ENCODE measurements around the gene SLC34A2.
"Not testable (repeated sequence)": the region's sequence is repeated elsewhere in the genome, so short reads cannot be mapped to it uniquely, and the experiment has no call there.

Gene SLC34A2

DNA sequence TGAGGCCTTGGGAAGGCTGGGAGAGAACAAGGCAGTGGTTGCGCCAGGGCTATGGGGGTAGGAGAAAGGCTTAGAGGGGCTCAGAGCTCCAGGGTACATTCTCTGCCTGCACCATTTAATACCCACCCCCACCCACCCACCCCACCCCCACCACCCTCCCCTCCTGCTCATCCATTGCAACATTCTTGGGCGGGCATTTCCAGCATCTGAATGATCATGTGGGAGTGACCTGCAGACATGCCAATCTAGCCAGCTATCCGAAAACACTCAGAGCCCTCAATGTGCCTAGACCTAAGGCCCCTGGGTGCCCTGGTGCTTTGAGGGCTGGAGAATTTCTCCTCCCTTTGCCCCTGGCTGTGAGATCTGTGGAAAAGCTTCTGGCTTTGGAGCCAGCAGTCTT, 3.1 kb downstream of the SLC34A2 start:
- no peaks in the 10 kb centered on the region for H3K27me3 ChIP-seq (ENCODE audit: insufficient read depth, low read length)
- TF ChIP-seq EZH2 (IDR thresholded peaks at IDR 0.05; ENCODE audit: borderline replicate concordance, low read length): no peak
- TF ChIP-seq, protein P1, sequence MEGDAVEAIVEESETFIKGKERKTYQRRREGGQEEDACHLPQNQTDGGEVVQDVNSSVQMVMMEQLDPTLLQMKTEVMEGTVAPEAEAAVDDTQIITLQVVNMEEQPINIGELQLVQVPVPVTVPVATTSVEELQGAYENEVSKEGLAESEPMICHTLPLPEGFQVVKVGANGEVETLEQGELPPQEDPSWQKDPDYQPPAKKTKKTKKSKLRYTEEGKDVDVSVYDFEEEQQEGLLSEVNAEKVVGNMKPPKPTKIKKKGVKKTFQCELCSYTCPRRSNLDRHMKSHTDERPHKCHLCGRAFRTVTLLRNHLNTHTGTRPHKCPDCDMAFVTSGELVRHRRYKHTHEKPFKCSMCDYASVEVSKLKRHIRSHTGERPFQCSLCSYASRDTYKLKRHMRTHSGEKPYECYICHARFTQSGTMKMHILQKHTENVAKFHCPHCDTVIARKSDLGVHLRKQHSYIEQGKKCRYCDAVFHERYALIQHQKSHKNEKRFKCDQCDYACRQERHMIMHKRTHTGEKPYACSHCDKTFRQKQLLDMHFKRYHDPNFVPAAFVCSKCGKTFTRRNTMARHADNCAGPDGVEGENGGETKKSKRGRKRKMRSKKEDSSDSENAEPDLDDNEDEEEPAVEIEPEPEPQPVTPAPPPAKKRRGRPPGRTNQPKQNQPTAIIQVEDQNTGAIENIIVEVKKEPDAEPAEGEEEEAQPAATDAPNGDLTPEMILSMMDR (IDR thresholded peaks at IDR 0.05; ENCODE audit: low read length): no peak
- H3K9me3 ChIP-seq (ENCODE audit: low read length): no peaks in the 10 kb centered on the region
- no peaks in the 10 kb centered on the region for H3F3A ChIP-seq (ENCODE audit: insufficient read depth, low read length)
- H3K4me1 ChIP-seq (ENCODE audit: insufficient read depth, low read length, severe bottlenecking): no peaks in the 10 kb centered on the region
- no peaks in the 10 kb centered on the region for H3K79me2 ChIP-seq (ENCODE audit: insufficient read depth, low read length)
- H3K4me2 ChIP-seq (ENCODE audit: low read length): no peak overlapping the region
- no peaks in the 10 kb centered on the region for H4K20me1 ChIP-seq (ENCODE audit: insufficient read depth, low read length)
- H3K4me3 ChIP-seq (ENCODE audit: low read depth, low read length, poor library complexity, severe bottlenecking): no peak overlapping the region
- no peak overlapping the region for H3K9ac ChIP-seq (ENCODE audit: low read length)
- H3K9me2 ChIP-seq (ENCODE audit: low read depth, low read length): no peaks in the 10 kb centered on the region
- no peaks in the 10 kb centered on the region for H3K36me3 ChIP-seq (ENCODE audit: insufficient read depth, low read length)
- no peak overlapping the region for H3K27ac ChIP-seq (ENCODE audit: low read depth, low read length, poor library complexity, severe bottlenecking)
- no peak overlapping the region for H2AFZ ChIP-seq (ENCODE audit: low read length)

DNA sequence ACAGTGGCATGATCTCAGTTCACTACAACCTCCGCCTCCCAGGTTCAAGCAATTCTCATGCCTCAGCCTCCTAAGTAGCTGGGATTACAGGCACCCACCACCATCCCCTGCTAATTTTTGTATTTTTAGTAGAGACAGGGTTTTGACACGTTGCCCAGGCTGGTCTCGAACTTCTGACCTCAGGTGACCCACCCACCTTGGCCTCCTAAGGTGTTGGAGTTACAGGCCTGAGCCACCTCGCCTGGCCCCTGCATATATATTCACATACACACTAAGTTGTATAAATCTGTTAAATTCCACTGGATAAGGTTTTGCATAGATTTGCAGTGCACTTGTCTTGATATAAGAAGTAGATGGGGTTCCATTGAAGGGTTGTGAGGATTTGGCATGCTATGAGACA, 5.8 kb downstream of the SLC34A2 start:
- not testable (repeated sequence) for H3F3A ChIP-seq (ENCODE audit: insufficient read depth, low read length); H3K4me1 ChIP-seq (ENCODE audit: insufficient read depth, low read length, severe bottlenecking); H2AFZ ChIP-seq (ENCODE audit: low read length); H3K9ac ChIP-seq (ENCODE audit: low read length); H3K79me2 ChIP-seq (ENCODE audit: insufficient read depth, low read length); H3K4me3 ChIP-seq (ENCODE audit: low read depth, low read length, poor library complexity, severe bottlenecking); H3K9me2 ChIP-seq (ENCODE audit: low read depth, low read length); H3K9me3 ChIP-seq (ENCODE audit: low read length); H4K20me1 ChIP-seq (ENCODE audit: insufficient read depth, low read length); H3K4me2 ChIP-seq (ENCODE audit: low read length); H3K27me3 ChIP-seq (ENCODE audit: insufficient read depth, low read length); H3K27ac ChIP-seq (ENCODE audit: low read depth, low read length, poor library complexity, severe bottlenecking); H3K36me3 ChIP-seq (ENCODE audit: insufficient read depth, low read length)

DNA sequence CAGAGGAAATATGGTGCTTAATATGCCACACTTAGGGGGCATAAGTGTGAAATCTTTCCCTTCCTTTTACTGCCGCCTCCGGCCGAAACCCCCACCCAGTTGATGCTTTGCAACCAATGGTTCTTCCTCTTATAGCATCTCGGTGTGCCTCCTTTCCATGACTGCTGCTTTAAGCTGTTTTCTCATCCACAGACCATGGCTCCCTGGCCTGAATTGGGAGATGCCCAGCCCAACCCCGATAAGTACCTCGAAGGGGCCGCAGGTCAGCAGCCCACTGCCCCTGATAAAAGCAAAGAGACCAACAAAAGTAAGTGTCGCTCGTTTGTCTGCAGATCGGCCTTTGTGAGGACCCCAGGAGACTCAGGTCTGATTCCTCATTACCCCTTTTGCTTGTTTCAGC, 6.7 kb downstream of the SLC34A2 start:
- Histone ChIP-seq H3K9ac (ENCODE audit: low read length) (no peak overlapping the region), H3K9me3 (ENCODE audit: low read length) (no peaks in the 10 kb centered on the region), H3K4me1 (ENCODE audit: insufficient read depth, low read length, severe bottlenecking) (no peaks in the 10 kb centered on the region), H4K20me1 (ENCODE audit: insufficient read depth, low read length) (no peaks in the 10 kb centered on the region), H3K4me3 (ENCODE audit: low read depth, low read length, poor library complexity, severe bottlenecking) (no peak overlapping the region), H3F3A (ENCODE audit: insufficient read depth, low read length) (no peaks in the 10 kb centered on the region), H3K4me2 (ENCODE audit: low read length) (no peak overlapping the region), H3K36me3 (ENCODE audit: insufficient read depth, low read length) (no peaks in the 10 kb centered on the region), H3K9me2 (ENCODE audit: low read depth, low read length) (no peaks in the 10 kb centered on the region), H3K27me3 (ENCODE audit: insufficient read depth, low read length) (no peaks in the 10 kb centered on the region), H2AFZ (ENCODE audit: low read length) (no peak overlapping the region), H3K79me2 (ENCODE audit: insufficient read depth, low read length) (no peaks in the 10 kb centered on the region), H3K27ac (ENCODE audit: low read depth, low read length, poor library complexity, severe bottlenecking) (no peak overlapping the region)
- TF ChIP-seq EZH2 (IDR thresholded peaks at IDR 0.05; ENCODE audit: borderline replicate concordance, low read length): no peak
- TF ChIP-seq, protein P1 (IDR thresholded peaks at IDR 0.05; ENCODE audit: low read length): no peak

DNA sequence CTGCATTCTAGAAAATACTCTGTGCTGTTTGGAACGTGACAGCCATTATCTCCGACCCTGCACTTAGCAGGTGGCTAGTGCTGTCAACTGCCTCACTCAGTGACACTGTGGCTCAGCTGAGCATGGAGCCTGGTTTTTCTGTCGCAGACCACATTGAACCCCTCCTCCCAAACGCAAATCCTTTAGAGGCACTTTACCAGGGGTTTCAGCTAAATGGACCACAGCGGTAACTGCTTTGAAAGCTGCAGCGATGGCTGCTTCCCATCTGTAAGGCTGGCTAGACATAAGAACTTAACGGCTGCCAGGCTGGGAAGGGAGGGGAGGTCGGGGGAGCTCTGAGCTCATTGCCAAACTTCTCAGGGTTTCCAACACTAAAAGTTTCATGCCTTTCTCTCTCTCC, 8.1 kb downstream of the SLC34A2 start:
- Histone ChIP-seq H3K27me3 (ENCODE audit: insufficient read depth, low read length) (no peaks in the 10 kb centered on the region), H3K27ac (ENCODE audit: low read depth, low read length, poor library complexity, severe bottlenecking) (no peak overlapping the region), H3K4me2 (ENCODE audit: low read length) (no peak overlapping the region), H3F3A (ENCODE audit: insufficient read depth, low read length) (no peaks in the 10 kb centered on the region), H2AFZ (ENCODE audit: low read length) (no peak overlapping the region), H3K9ac (ENCODE audit: low read length) (no peak overlapping the region), H4K20me1 (ENCODE audit: insufficient read depth, low read length) (no peaks in the 10 kb centered on the region), H3K9me3 (ENCODE audit: low read length) (no peaks in the 10 kb centered on the region), H3K4me1 (ENCODE audit: insufficient read depth, low read length, severe bottlenecking) (no peaks in the 10 kb centered on the region), H3K9me2 (ENCODE audit: low read depth, low read length) (no peaks in the 10 kb centered on the region), H3K4me3 (ENCODE audit: low read depth, low read length, poor library complexity, severe bottlenecking) (no peak overlapping the region), H3K79me2 (ENCODE audit: insufficient read depth, low read length) (no peaks in the 10 kb centered on the region), H3K36me3 (ENCODE audit: insufficient read depth, low read length) (no peaks in the 10 kb centered on the region)
- TF ChIP-seq, protein P1 (IDR thresholded peaks at IDR 0.05; ENCODE audit: low read length): no peak
- no peak for TF ChIP-seq EZH2 (IDR thresholded peaks at IDR 0.05; ENCODE audit: borderline replicate concordance, low read length)

Measured in OCI-LY1 (cell line).